Germinal center (tissue), 1 donor: ENCODE measurements around the gene HELLS.
"Not testable (repeated sequence)": the region's sequence is repeated elsewhere in the genome, so short reads cannot be mapped to it uniquely, and the experiment has no call there.

Source experiments
- DNase-seq: peaks from one replicate; pipeline ENCODE4 v3.0.0; 2012; ENCODE audit warnings: mixed read lengths, low spot score

HELLS gene

GRCh38 chr10:94545391-94546048 lies at the start of gene HELLS:
TSS of gene HELLS (plus strand) at chr10:94545788. CDS start at chr10:94545922, 134 bp downstream.
- peak; percentile 86 for DNase-seq

- no peak for DNase-seq
These were observed 49.6 kb upstream of the HELLS start for GRCh38 chr10:94496010-94496409.

- DNase-seq: no peak
These were observed 48.9 kb upstream of the HELLS start for GRCh38 chr10:94496646-94497045.

- DNase-seq: no peak
These were observed 45.5 kb upstream of the HELLS start for GRCh38 chr10:94500063-94500462.

- no peak for DNase-seq
These were observed 24.0 kb upstream of the HELLS start for GRCh38 chr10:94521276-94522250.

- DNase-seq: no peak
These were observed 21.4 kb upstream of the HELLS start for GRCh38 chr10:94524146-94524545.

- DNase-seq: no peak
These were observed 20.9 kb upstream of the HELLS start for GRCh38 chr10:94524711-94525110.

- not testable (repeated sequence) for DNase-seq
These were observed 14.0 kb upstream of the HELLS start for GRCh38 chr10:94531550-94531949.

- no peak for DNase-seq
These were observed 12.6 kb upstream of the HELLS start for GRCh38 chr10:94533027-94533426.

- not testable (repeated sequence) for DNase-seq
These were observed 3.3 kb upstream of the HELLS start for GRCh38 chr10:94542282-94542681.

- DNase-seq: peak; percentile 24
These were observed 687 bp downstream of the HELLS start for GRCh38 chr10:94546049-94546900.

- DNase-seq: peak; percentile 9
These were observed 1.3 kb downstream of the HELLS start for GRCh38 chr10:94546901-94547185.

- no peak for DNase-seq
These were observed 3.6 kb downstream of the HELLS start for GRCh38 chr10:94549221-94549620.

GRCh38 chr10:94567714-94568307 lies 22.2 kb downstream of the HELLS start:
- not testable (repeated sequence) for DNase-seq

- no peak for DNase-seq
These were observed 25.5 kb downstream of the HELLS start for GRCh38 chr10:94571081-94571480.

GRCh38 chr10:94571528-94571927 lies 25.9 kb downstream of the HELLS start:
- DNase-seq: no peak

GRCh38 chr10:94578790-94579189 lies 33.2 kb downstream of the HELLS start:
- DNase-seq: no peak

GRCh38 chr10:94583124-94583523 lies 37.5 kb downstream of the HELLS start:
- no peak for DNase-seq

- DNase-seq: no peak
These were observed 46.0 kb downstream of the HELLS start for GRCh38 chr10:94591461-94592205.

- no peak for DNase-seq
These were observed 57.3 kb downstream of the HELLS start for GRCh38 chr10:94602729-94603515.
